HepG2 (cell line): ENCODE measurements around the gene SPDL1. TPM values are rescaled to one million over a fixed set of nuclear protein-coding genes. Genes with fewer than 3 reads are reported as not detected.

ENCODE experiments used
- ATAC-seq: fragments of 200-7000 bp; cut with Tn5 transposase; 3 replicates; pipeline ENCODE4 v1.9.1; 2020; ENCODE audit warnings: mild to moderate bottlenecking, moderate library complexity
- BruUV-seq: library from RNA; stranded (reverse); fragments of 400-500 nt; replicated peaks from 2 replicates; lab custom pipeline; 2021; lab: Mats Ljungman, UMichigan
- CTCF ChIA-PET: fragments of 300-600 bp; formaldehyde crosslinking; extraction: SDS; loops from one replicate; lab custom pipeline; 2021; ENCODE audit warnings: low total read pairs, inconsistent platforms, low intra/inter-chr PET ratio; lab: Yijun Ruan, JAX
- POLR2A ChIA-PET: fragments of 350-600 bp; sonication (Branson Sonifier 250); formaldehyde crosslinking; loops from one replicate; lab custom pipeline; 2020; ENCODE audit warnings: antibody characterized with exemption, inconsistent platforms; lab: Yijun Ruan, JAX
- DNase-seq: peaks from one replicate; pipeline ENCODE4 v3.0.0-alpha.2; 2015; ENCODE audit warnings: low spot score
- FAIRE-seq: peaks from 3 replicates; lab custom pipeline; 2011; peaks lifted over from hg19 to GRCh38; lab: Jason Lieb, UNC
- H2AFZ ChIP-seq: one replicate; pipeline ENCODE4 v1.6.1; 2011; ENCODE audit warnings: low read length, inconsistent platforms
- H3K27ac ChIP-seq: fragments of 300-600 bp; 3 replicates; pipeline ENCODE4 v1.8.0; 2011; ENCODE audit warnings: mixed run types, mild to moderate bottlenecking, mixed read lengths, low read length, inconsistent platforms; ENCODE audit not compliant: insufficient read depth; ENCODE audit errors: extremely low read length
- H3K27me3 ChIP-seq, 2 experiments: fragments of 200-600 bp in 1 of 2; 2 replicates in 1 of 2; 3 replicates in 1 of 2; pipeline versions ENCODE4 v1.6.0 to v1.8.0; 2011; ENCODE audit warnings: low read length in 2 of 2, mild to moderate bottlenecking in 2 of 2, moderate library complexity in 2 of 2, inconsistent platforms in 1 of 2; ENCODE audit not compliant: insufficient read depth in 2 of 2, control insufficient read depth in 1 of 2
- H3K36me3 ChIP-seq, 2 experiments: fragments of 200-600 bp in 1 of 2; replicated peaks in 1 of 2; 2 replicates in 1 of 2; 3 replicates in 1 of 2; pipeline versions ENCODE4 v1.5.1 to v1.8.0; 2011; ENCODE audit warnings: low read length in 2 of 2, inconsistent platforms in 1 of 2; ENCODE audit not compliant: insufficient read depth in 2 of 2, control insufficient read depth in 1 of 2
- H3K4me1 ChIP-seq: 2 replicates; pipeline ENCODE4 v1.5.1; 2012; ENCODE audit warnings: low read length, inconsistent platforms; ENCODE audit not compliant: insufficient read depth
- H3K4me2 ChIP-seq: 2 replicates; pipeline ENCODE4 v1.6.0; 2011; ENCODE audit warnings: low read depth, low read length, inconsistent platforms
- H3K4me3 ChIP-seq, 3 experiments: fragments of 200-600 bp in 1 of 3; sonication (generic), shearing (Covaris generic) in 1 of 3; replicated peaks in 1 of 3; 2 replicates each; pipeline ENCODE4 v1.5.1; 2011 to 2016; ENCODE audit warnings: low read length in 3 of 3, inconsistent platforms in 2 of 3, low read depth in 2 of 3, mild to moderate bottlenecking in 2 of 3, control low read depth in 1 of 3, mixed read lengths in 1 of 3; ENCODE audit not compliant: insufficient read depth in 1 of 3
- H3K79me2 ChIP-seq: one replicate; pipeline ENCODE4 v1.6.1; 2011; ENCODE audit warnings: low read length, inconsistent platforms; ENCODE audit not compliant: insufficient read depth
- H3K9ac ChIP-seq: 2 replicates; pipeline ENCODE4 v1.6.0; 2011; ENCODE audit warnings: mild to moderate bottlenecking, low read depth, low read length, inconsistent platforms; ENCODE audit not compliant: insufficient read depth
- H3K9me3 ChIP-seq: 2 replicates; pipeline ENCODE4 v1.5.1; 2012; ENCODE audit warnings: mild to moderate bottlenecking, low read length
- H4K20me1 ChIP-seq: 2 replicates; pipeline ENCODE4 v1.6.0; 2011; ENCODE audit warnings: inconsistent platforms, mild to moderate bottlenecking, low read length, moderate library complexity; ENCODE audit not compliant: insufficient read depth
- ATF7-NPFF ChIP-seq: sonication (generic); formaldehyde crosslinking; IDR thresholded peaks from 2 replicates; pipeline ENCODE4 v1.8.1; 2023; ENCODE audit warnings: mild to moderate bottlenecking, low read depth, missing genetic modification reagents, moderate library complexity
- BCLAF1 ChIP-seq: fragments of 450-650 bp; IDR thresholded peaks from 2 replicates; pipeline ENCODE4 v1.6.1; 2017; ENCODE audit warnings: mild to moderate bottlenecking
- HMG20B ChIP-seq: conservative IDR thresholded peaks from 2 replicates; pipeline ENCODE4 v1.6.1; 2016; ENCODE audit warnings: missing genetic modification reagents, missing compliant biosample characterization
- MLXIP ChIP-seq: sonication (generic); formaldehyde crosslinking; IDR thresholded peaks from 2 replicates; pipeline ENCODE4 v1.9.0; 2021; ENCODE audit warnings: missing genetic modification reagents, borderline replicate concordance
- STAG1 ChIP-seq: sonication (generic); formaldehyde crosslinking; IDR thresholded peaks from 2 replicates; pipeline ENCODE4 v1.4.0; 2020; ENCODE audit warnings: missing genetic modification reagents
- TEAD3 ChIP-seq: optimal IDR thresholded peaks from 2 replicates; pipeline ENCODE3; 2016; ENCODE audit warnings: borderline replicate concordance
- ZNF639 ChIP-seq: conservative IDR thresholded peaks from 2 replicates; pipeline ENCODE4 v1.6.1; 2018; ENCODE audit warnings: missing genetic modification reagents
- ZNF660 ChIP-seq: sonication (generic); formaldehyde crosslinking; IDR thresholded peaks from 2 replicates; pipeline ENCODE4 v1.5.1; 2020; ENCODE audit warnings: mild to moderate bottlenecking, low read depth, missing genetic modification reagents, borderline replicate concordance
- WGBS: methylation state at CpG from one replicate; pipeline ENCODE4 v1.1.6; 2017; ENCODE audit warnings: low lambda C conversion rate; 5-methylcytosine and 5-hydroxymethylcytosine counted together
- in situ Hi-C: cut with HindIII; loops from 2 replicates; pipeline ENCODE4 v1.10.0; 2017; ENCODE audit warnings: low pct_unique_long_range_greater_than_20kb; ENCODE audit not compliant: extremely low pct_ligation_motif_present
- intact Hi-C: fragments of 100-400 bp; cut with micrococcal nuclease; formaldehyde crosslinking; loops from one replicate; pipeline ENCODE4 v1.10.0; 2022; ENCODE audit not compliant: unreplicated experiment
- polyA plus RNA-seq, 8 experiments: library from polyadenylated mRNA; depleted of rRNA in 3 of 8; stranded (reverse) in 7 of 8; unstranded in 1 of 8; fragments of >200 nt; fragmentation: Illumina TruSeq in 4 of 8; extraction: Trizol in 4 of 8; gene quantifications; 2 replicates each; pipeline versions ENCODE4 v1.2.1 to v1.2.3, GENCODE V29; 2011 to 2016; ENCODE audit warnings: low read depth in 4 of 8, missing spikeins in 1 of 8, mixed read lengths in 1 of 8; ENCODE audit not compliant: insufficient read depth in 1 of 8
- total RNA-seq, 5 experiments: library from RNA; depleted of rRNA; stranded (reverse); fragments of >200 nt; fragmentation: Illumina TruSeq; extraction: Trizol; gene quantifications; 2 replicates each; pipeline ENCODE4 v1.2.3, GENCODE V29; 2016; ENCODE audit warnings: low read depth in 1 of 5
- TF ChIP-seq, protein P1 (sequence below): sonication (generic); formaldehyde crosslinking; IDR thresholded peaks from 2 replicates; pipeline ENCODE4 v1.4.0; 2020; ENCODE audit warnings: missing genetic modification reagents, low read depth, mild to moderate bottlenecking, borderline replicate concordance

The SPDL1 gene
- total and polyA plus RNA-seq, 2 of the 13 experiments (the other 11 are each of a cell fraction or from before 2014, with no cell fraction given), result 10.9 to 36.6 TPM

- TF ChIP-seq MLXIP (CRISPR knock-in tag), result no peak
- TF ChIP-seq ZNF639 (CRISPR knock-in tag), result no peak
- TF ChIP-seq ATF7-NPFF, result no peak
Measured at GRCh38 chr5:169580964-169581363, 2.6 kb upstream of the SPDL1 start (continued).

GRCh38 chr5:169581580-169582227 is 1.9 kb upstream of the SPDL1 start:
- no peak overlapping the region for H3K4me2 ChIP-seq
- TF ChIP-seq ZNF660 (CRISPR knock-in tag) (no peak), MLXIP (CRISPR knock-in tag) (no peak), BCLAF1 (no peak), STAG1 (CRISPR knock-in tag) (peak; percentile 53), HMG20B (CRISPR knock-in tag) (no peak), TEAD3 (CRISPR knock-in tag) (peak; percentile 33)
- TF ChIP-seq, protein P1, sequence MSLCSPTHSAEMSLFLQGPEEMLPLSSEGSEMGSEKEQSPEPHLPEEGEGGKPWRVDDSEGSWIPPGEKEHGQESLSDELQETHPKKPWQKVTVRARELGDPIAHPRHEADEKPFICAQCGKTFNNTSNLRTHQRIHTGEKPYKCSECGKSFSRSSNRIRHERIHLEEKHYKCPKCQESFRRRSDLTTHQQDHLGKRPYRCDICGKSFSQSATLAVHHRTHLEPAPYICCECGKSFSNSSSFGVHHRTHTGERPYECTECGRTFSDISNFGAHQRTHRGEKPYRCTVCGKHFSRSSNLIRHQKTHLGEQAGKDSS (CRISPR knock-in tag), result no peak

More at GRCh38 chr5:169581580-169582227, 1.9 kb upstream of the SPDL1 start:
- DNase-seq, result peak; percentile 46
- ATAC-seq, result peak; percentile 46
- no peaks in the 10 kb centered on the region; a peak in 1 of 5 replicates for H3K27me3 ChIP-seq
- peaks cover 12% of the 10 kb centered on the region for H3K4me1 ChIP-seq
- peaks cover 16% of the 10 kb centered on the region for H3K79me2 ChIP-seq
- H2AFZ ChIP-seq, result no peak overlapping the region
- ChIA-PET CTCF (interaction anchor here (2.9 kb wide), 1 partner anchor 594 kb away, joined by 10 read pairs; no protein-coding TSS in a partner anchor), POLR2A (no interaction called here)
- no peaks in the 10 kb centered on the region for H3K9me3 ChIP-seq
- 10% methylated on average over 6 of the region's 6 CpGs for WGBS
- BruUV-seq, result no TSS peak
- no peak overlapping the region for H3K27ac ChIP-seq
- H4K20me1 ChIP-seq, result no peaks in the 10 kb centered on the region
- no peak overlapping the region for H3K9ac ChIP-seq
- H3K4me3 ChIP-seq, result no peak overlapping the region
- in situ Hi-C loops (loop anchor here (25.0 kb wide), 2 partner anchors 594 to 894 kb away; no protein-coding TSS in a partner anchor), intact Hi-C loops (loop anchor here (5.0 kb wide), 1 partner anchor 314 kb away; no protein-coding TSS in a partner anchor)
- FAIRE-seq, result peak; percentile 39
- no peaks in the 10 kb centered on the region for H3K36me3 ChIP-seq
